8988T (cell line): ENCODE results near the gene TMEM164.

Source experiments
- DNase-seq: peaks from one replicate; pipeline ENCODE4 v3.0.0; 2011

TMEM164 gene

GRCh38 chrX:110042496-110042895 lies 39.6 kb downstream of the TMEM164 start:
- no peak for DNase-seq

- DNase-seq = no peak
These were observed 40.6 kb downstream of the TMEM164 start for GRCh38 chrX:110043506-110043905.

GRCh38 chrX:110044346-110045249 lies 41.7 kb downstream of the TMEM164 start:
- DNase-seq = no peak

GRCh38 chrX:110045421-110045820 lies 42.5 kb downstream of the TMEM164 start:
- DNase-seq = no peak

GRCh38 chrX:110046001-110046400 lies 43.1 kb downstream of the TMEM164 start:
- no peak for DNase-seq

GRCh38 chrX:110046971-110047370 lies 44.1 kb downstream of the TMEM164 start:
- DNase-seq = no peak

- no peak for DNase-seq
These were observed 46.2 kb downstream of the TMEM164 start for GRCh38 chrX:110049096-110049495.

- no peak for DNase-seq
These were observed 47.5 kb downstream of the TMEM164 start for GRCh38 chrX:110050386-110050785.

- no peak for DNase-seq
These were observed 48.0 kb downstream of the TMEM164 start for GRCh38 chrX:110050901-110051300.

GRCh38 chrX:110051559-110051958 lies 48.6 kb downstream of the TMEM164 start:
- DNase-seq = no peak

- DNase-seq = no peak
These were observed 49.4 kb downstream of the TMEM164 start for GRCh38 chrX:110052303-110052702.

- DNase-seq = no peak
These were observed 50.5 kb downstream of the TMEM164 start for GRCh38 chrX:110053453-110053852.

GRCh38 chrX:110055616-110056015 lies 52.7 kb downstream of the TMEM164 start:
- DNase-seq = no peak

GRCh38 chrX:110056419-110056818 lies 53.5 kb downstream of the TMEM164 start:
- no peak for DNase-seq

- no peak for DNase-seq
These were observed 56.5 kb downstream of the TMEM164 start for GRCh38 chrX:110059410-110059809.

- DNase-seq = no peak
These were observed 57.4 kb downstream of the TMEM164 start for GRCh38 chrX:110060317-110060716.

GRCh38 chrX:110060846-110061537 lies 58.1 kb downstream of the TMEM164 start:
- DNase-seq = no peak

GRCh38 chrX:110062919-110063318 lies 60.0 kb downstream of the TMEM164 start:
- no peak for DNase-seq

GRCh38 chrX:110066488-110067225 lies 63.7 kb downstream of the TMEM164 start:
- no peak for DNase-seq

GRCh38 chrX:110070970-110071369 lies 68.1 kb downstream of the TMEM164 start:
- DNase-seq = no peak

- DNase-seq = no peak
These were observed 78.4 kb downstream of the TMEM164 start for GRCh38 chrX:110081320-110081719.

GRCh38 chrX:110081740-110082139 lies 78.8 kb downstream of the TMEM164 start:
- DNase-seq = no peak

- DNase-seq = no peak
These were observed 79.2 kb downstream of the TMEM164 start for GRCh38 chrX:110082161-110082560.
